SU-DHL-6 (cell line): ENCODE results near the gene NFIA.

Experiments used
- EZH2phosphoT487 ChIP-seq: fragments of 200-600 bp; sonication (generic), shearing (Covaris generic); conservative IDR thresholded peaks from 2 replicates; pipeline ENCODE4 v1.6.1; 2018; ENCODE audit warnings: mild to moderate bottlenecking, antibody characterized with exemption, low read length, moderate library complexity, mixed read lengths
- TF ChIP-seq, protein P1 (sequence below): fragments of 200-600 bp; sonication (generic); IDR thresholded peaks from one replicate; pipeline ENCODE4 v1.5.1; 2017; ENCODE audit warnings: antibody characterized with exemption, mild to moderate bottlenecking, low read length, moderate library complexity; ENCODE audit not compliant: insufficient read depth, poor library complexity, severe bottlenecking

- TF ChIP-seq, protein P1, sequence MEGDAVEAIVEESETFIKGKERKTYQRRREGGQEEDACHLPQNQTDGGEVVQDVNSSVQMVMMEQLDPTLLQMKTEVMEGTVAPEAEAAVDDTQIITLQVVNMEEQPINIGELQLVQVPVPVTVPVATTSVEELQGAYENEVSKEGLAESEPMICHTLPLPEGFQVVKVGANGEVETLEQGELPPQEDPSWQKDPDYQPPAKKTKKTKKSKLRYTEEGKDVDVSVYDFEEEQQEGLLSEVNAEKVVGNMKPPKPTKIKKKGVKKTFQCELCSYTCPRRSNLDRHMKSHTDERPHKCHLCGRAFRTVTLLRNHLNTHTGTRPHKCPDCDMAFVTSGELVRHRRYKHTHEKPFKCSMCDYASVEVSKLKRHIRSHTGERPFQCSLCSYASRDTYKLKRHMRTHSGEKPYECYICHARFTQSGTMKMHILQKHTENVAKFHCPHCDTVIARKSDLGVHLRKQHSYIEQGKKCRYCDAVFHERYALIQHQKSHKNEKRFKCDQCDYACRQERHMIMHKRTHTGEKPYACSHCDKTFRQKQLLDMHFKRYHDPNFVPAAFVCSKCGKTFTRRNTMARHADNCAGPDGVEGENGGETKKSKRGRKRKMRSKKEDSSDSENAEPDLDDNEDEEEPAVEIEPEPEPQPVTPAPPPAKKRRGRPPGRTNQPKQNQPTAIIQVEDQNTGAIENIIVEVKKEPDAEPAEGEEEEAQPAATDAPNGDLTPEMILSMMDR, result no peak
- TF ChIP-seq EZH2phosphoT487, result no peak
Observed at GRCh38 chr1:61083013-61083806, 849 bp downstream of the NFIA start.
